OCI-M1 (cell line): ENCODE measurements around the gene NXPE3.

Source experiments
- DNase-seq: peaks from one replicate; lab custom pipeline; 2025; lab: John Stamatoyannopoulos, UW

NXPE3 gene

GRCh38 chr3:101803173-101803782 is 24.3 kb downstream of the NXPE3 start:
- DNase-seq: peak; percentile 86

GRCh38 chr3:101803939-101804338 is 24.9 kb downstream of the NXPE3 start:
- no peak for DNase-seq

- no peak for DNase-seq
Observed at GRCh38 chr3:101806491-101806890, 27.5 kb downstream of the NXPE3 start.

- DNase-seq: no peak
Observed at GRCh38 chr3:101807888-101808287, 28.9 kb downstream of the NXPE3 start.

- DNase-seq: peak; percentile 79
Observed at GRCh38 chr3:101809178-101810021, 30.4 kb downstream of the NXPE3 start.

- no peak for DNase-seq
Observed at GRCh38 chr3:101810022-101810418, 31.0 kb downstream of the NXPE3 start.

GRCh38 chr3:101811875-101812274 is 32.9 kb downstream of the NXPE3 start:
- DNase-seq: no peak

- no peak for DNase-seq
Observed at GRCh38 chr3:101812895-101813294, 33.9 kb downstream of the NXPE3 start.

GRCh38 chr3:101813817-101814440 is 34.9 kb downstream of the NXPE3 start:
- peak; percentile 82 for DNase-seq

GRCh38 chr3:101814835-101815234 is 35.8 kb downstream of the NXPE3 start:
- DNase-seq: no peak

GRCh38 chr3:101816215-101817149 is 37.5 kb downstream of the NXPE3 start:
- DNase-seq: no peak

- no peak for DNase-seq
Observed at GRCh38 chr3:101817992-101818391, 39.0 kb downstream of the NXPE3 start.

- no peak for DNase-seq
Observed at GRCh38 chr3:101819649-101820206, 40.7 kb downstream of the NXPE3 start.

GRCh38 chr3:101821503-101821902 is 42.5 kb downstream of the NXPE3 start:
- no peak for DNase-seq

- DNase-seq: no peak
Observed at GRCh38 chr3:101823525-101823924, 44.5 kb downstream of the NXPE3 start.

- DNase-seq: no peak
Observed at GRCh38 chr3:101824702-101825101, 45.7 kb downstream of the NXPE3 start.

- DNase-seq: no peak
Observed at GRCh38 chr3:101825904-101826445, 47.0 kb downstream of the NXPE3 start.

- DNase-seq: peak; percentile 96
Observed at GRCh38 chr3:101827211-101828174, 48.5 kb downstream of the NXPE3 start.

GRCh38 chr3:101828276-101828675 is 49.3 kb downstream of the NXPE3 start:
- no peak for DNase-seq
